GM18870 (cell line): ENCODE measurements around the gene DUSP2.
"Not testable (repeated sequence)": the region's sequence is repeated elsewhere in the genome, so short reads cannot be mapped to it uniquely, and the experiment has no call there.

ENCODE experiments used
- ATAC-seq: cut with Tn5 transposase; IDR thresholded peaks from one replicate; pipeline ENCODE4 v1.9.1; 2021; ENCODE audit warnings: moderate library complexity; ENCODE audit not compliant: unreplicated experiment

Gene DUSP2

GRCh38 chr2:96148410-96149217, 3.4 kb upstream of the DUSP2 start:
- ATAC-seq: peak; percentile 41

DNA sequence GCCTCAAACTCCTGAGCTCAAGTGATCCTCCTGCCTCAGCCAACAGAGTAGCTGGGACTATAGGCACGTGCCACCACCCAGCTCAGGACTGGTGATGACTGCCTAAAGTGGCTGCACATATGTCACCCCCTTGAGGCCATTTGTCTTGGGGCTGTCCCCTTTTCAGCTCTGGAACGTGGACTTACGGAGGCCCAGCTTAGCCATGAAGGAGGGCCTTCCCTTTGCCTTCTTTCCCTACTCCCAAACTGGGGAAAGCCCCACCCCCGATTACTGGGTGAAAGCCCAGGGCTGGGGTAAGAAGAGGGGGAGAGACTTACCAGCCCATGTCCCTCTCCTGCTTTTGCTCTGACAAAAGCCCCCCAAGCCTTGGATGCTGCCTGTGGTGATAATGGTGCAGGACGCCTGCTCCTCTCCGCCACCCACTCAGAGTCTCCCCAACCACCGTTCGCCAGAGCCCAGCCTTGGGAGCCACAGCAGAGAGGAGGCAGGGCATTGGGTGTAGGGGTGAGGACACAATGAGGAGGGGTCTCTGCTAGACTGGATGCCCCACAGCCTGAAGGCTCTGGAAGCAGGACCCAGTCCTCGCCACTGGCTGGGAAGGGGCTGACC, 2.5 kb upstream of the DUSP2 start:
- no peak for ATAC-seq

DNA sequence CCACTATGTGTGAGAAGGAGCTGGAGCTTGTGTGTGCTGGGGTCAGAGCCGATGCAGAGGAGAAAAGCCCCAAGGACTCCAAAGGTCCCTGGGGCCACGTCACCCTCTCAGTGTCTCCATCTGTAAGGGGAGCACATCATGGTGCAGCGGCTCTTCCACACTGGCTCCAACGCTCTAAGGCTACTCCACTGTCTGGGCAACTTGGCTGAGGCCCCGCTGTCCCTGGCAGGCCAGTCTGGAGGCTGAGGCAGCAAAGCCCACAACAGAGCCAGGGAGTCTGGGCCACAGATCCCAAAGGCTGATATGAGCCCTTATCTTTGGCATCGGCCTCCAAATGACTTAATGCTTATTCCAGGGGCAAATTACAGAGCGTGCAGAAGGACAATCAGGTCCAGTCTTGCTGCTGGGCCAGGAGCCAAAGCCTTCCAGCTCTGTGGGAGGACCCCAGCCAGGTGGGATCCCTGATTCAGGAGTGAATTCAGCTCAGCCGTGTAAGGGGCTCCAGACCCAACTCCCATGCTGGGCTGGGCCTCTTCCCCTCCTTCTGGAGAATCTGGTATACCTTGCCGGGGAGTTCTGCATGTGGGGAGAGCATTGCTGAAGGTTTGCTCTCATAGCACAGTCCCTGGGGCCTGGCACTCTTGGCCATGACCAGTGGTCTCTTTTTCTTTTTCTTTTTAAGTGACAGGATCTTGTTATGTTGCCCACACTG, 1.8 kb upstream of the DUSP2 start:
- ATAC-seq: no peak

GRCh38 chr2:96146153-96146880, 1.1 kb upstream of the DUSP2 start:
- peak; percentile 29 for ATAC-seq

- no peak for ATAC-seq
Measured at GRCh38 chr2:96145848-96146152, 560 bp upstream of the DUSP2 start.

GRCh38 chr2:96144481-96145035, 682 bp downstream of the DUSP2 start:
- no peak for ATAC-seq

DNA sequence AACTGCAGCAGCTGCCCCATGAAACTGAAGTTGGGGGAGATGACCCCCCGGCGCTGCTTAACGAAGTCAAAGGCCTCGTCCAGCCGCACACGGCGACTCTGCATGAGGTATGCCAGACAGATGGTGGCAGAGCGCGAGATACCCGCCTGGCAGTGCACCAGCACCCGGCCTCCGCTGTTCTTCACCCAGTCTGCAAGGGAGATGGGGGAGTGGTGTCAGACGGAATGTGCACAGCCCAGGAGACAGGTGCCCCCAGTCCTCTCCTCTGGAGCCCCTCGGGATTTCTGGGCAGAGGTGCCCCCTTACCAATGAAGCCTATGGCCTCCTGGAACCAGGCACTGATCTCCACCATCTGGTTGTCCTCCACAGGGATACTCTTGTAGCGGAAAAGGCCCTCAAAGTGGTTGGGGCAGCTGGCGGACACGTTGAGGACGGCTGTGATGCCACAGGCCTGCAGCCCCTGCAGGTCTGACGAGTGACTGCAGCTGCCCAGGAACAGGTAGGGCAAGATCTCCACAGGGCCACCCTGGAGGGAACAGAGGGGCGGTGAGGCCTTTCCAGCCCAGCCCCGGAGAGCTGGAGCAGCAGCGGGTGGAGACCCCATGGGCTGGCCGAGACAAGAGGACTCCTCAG, 1.3 kb downstream of the DUSP2 start:
- no peak for ATAC-seq

DNA sequence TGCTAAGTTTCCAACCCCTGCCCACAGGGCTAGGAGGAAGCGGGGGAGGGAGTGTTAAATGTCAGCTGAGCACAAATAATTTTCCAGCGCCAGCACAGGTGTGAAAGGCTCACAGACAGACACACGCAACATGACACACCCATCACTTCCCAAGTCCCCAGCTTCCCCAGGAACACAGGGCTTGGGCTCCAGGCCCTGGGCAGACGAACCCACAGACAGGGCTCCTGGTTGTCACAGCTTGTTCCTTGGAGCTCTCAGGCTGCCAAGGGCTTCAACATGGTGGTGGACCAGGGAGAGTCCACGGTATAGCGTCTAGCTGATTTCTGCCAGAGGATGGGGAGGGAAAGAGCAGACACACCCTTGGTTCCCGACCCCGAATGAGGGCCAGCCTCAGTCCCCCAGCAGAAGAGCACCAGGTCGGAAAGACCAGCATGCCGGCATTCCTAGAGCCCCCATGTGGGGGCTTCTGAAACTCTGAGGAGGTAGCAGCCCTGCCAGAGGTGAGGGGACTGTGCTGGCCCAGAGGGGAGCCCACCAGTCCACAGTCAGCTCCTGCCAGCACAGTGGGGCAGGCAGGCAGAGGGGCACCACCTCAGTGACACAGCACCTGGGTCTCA, 1.9 kb downstream of the DUSP2 start:
- ATAC-seq: no peak

GRCh38 chr2:96142217-96143113, 2.8 kb downstream of the DUSP2 start:
- ATAC-seq: no peak

DNA sequence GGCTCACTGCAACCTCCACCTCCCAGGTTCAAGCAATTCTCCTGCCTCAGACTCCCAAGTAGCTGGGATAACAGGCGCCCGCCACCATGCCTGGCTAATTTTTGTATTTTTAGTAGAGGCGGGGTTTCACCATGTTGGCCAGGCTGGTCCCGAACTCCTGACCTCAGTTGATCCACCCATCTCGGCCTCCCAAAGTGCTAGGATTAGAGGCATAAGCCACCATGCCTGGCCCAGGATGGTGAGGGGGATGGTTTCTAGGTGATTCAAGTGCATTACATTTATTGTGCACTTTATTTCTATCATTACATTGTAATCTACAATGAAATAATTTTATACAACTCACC, 3.6 kb downstream of the DUSP2 start:
- ATAC-seq: not testable (repeated sequence)

DNA sequence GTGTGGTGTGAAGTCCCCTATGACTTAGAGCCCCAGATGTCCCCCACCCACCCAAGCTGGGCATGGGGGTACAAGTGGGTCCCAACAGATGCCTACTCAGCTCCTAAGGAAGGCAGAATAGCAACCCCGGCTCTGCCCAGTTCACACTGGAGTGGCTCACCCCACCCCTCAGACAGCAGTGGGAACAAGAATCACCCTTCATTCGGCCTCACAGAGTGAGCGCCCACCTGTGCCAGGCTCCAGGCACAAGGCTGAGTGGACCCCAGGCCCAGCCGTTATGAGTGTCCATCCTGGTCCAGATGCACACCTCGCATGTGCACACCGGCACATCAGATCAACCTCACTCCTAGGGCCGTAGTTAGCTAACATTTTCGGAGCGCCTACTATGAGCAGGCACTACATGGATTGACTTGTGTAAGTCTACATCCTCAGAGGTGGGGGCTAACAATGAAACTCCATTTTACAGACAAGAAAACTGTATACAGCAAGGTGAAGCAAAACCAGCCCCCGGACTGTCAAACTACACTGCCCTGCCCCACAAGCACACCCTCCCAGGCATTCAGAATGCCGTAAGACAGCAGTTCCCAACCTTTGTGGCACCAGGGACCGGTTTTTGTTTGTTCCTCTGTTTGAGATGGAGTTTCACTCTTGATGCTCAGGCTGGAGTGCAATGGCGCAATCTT, 4.2 kb downstream of the DUSP2 start:
- ATAC-seq: no peak

- no peak for ATAC-seq
Measured at GRCh38 chr2:96139181-96139758, 6.0 kb downstream of the DUSP2 start.

GRCh38 chr2:96138179-96139145, 6.8 kb downstream of the DUSP2 start, which contains the start of gene ASTL:
Gene ASTL, minus strand, starts transcription at chr2:96138502. Its CDS starts 66 bp downstream, at chr2:96138436.
- ATAC-seq: no peak

GRCh38 chr2:96137321-96138178, 7.7 kb downstream of the DUSP2 start:
- ATAC-seq: no peak

DNA sequence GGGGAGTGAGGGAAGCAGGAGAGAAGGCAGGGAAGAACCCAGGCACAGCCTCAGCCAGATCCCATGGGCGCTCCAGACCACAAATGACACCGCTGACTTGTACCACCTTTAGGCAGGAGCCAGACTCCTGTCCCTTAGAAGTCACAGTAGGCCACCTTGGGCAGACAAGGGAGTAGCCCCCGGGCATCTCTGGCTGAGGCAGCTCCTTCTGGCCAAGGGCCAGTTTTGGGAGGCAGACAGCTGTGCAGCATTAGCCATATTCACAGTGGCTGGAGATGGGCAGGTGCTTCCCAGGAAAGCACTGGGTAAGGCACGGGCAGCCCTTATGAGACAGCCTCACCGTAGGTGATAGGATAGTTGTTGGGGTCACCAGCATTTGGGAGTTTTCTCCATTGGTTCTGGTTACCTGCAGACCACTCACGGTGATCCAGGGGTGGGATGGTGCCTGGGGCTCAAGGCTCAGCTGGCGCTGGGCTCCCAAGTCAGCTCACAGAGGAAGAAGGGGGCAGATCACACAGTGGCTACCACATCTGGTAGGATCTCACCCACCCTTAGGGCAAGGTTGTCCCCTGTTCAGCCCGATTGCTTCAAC, 9.0 kb downstream of the DUSP2 start:
- ATAC-seq: no peak

GRCh38 chr2:96135621-96136020, 9.6 kb downstream of the DUSP2 start:
- no peak for ATAC-seq
